K562 (cell line): Measurements from ENCODE around the gene INTS4. TPM values are rescaled to one million over a fixed set of nuclear protein-coding genes. Genes with fewer than 3 reads are reported as not detected.
"Not testable (repeated sequence)": the region's sequence is repeated elsewhere in the genome, so short reads cannot be mapped to it uniquely, and the experiment has no call there.

ENCODE experiments used
- ATF3 ChIP-seq, 2 experiments: fragments of 450-650 bp in 1 of 2; sonication (generic) in 1 of 2; formaldehyde crosslinking in 1 of 2; IDR thresholded peaks in 1 of 2; conservative IDR thresholded peaks in 1 of 2; 2 replicates each; pipeline versions ENCODE4 v1.6.1 to v1.8.1; 2016 to 2023; ENCODE audit warnings: mild to moderate bottlenecking in 2 of 2, moderate library complexity in 2 of 2, inconsistent platforms in 1 of 2, missing genetic modification reagents in 1 of 2
- CBFA2T3 ChIP-seq: fragments of 450-650 bp; IDR thresholded peaks from 2 replicates; pipeline ENCODE4 v1.6.1; 2017
- E2F6 ChIP-seq, 2 experiments: IDR thresholded peaks; 2 replicates each; pipeline ENCODE4 v1.6.1; 2011; ENCODE audit warnings: borderline replicate concordance in 1 of 2, control low read depth in 1 of 2, low read depth in 1 of 2, low read length in 1 of 2, mild to moderate bottlenecking in 1 of 2, mixed read lengths in 1 of 2, moderate library complexity in 1 of 2; ENCODE audit not compliant: insufficient read depth in 1 of 2, insufficient read length in 1 of 2, poor library complexity in 1 of 2, severe bottlenecking in 1 of 2; ENCODE audit errors: extremely low read depth in 1 of 2
- MTA2 ChIP-seq: fragments of 450-650 bp; IDR thresholded peaks from 2 replicates; pipeline ENCODE4 v1.6.1; 2016; ENCODE audit warnings: low read depth
- NCOR1 ChIP-seq: fragments of 450-650 bp; IDR thresholded peaks from 2 replicates; pipeline ENCODE4 v1.6.1; 2016; ENCODE audit warnings: mild to moderate bottlenecking, moderate library complexity
- POLR2B ChIP-seq: fragments of 450-650 bp; IDR thresholded peaks from 2 replicates; pipeline ENCODE4 v1.6.1; 2018; ENCODE audit warnings: low read depth; ENCODE audit not compliant: partially characterized antibody
- TAL1 ChIP-seq: fragments of 450-650 bp; IDR thresholded peaks from 2 replicates; pipeline ENCODE4 v1.6.1; 2016; ENCODE audit warnings: mild to moderate bottlenecking
- TOE1 ChIP-seq, 2 experiments: fragments of 450-650 bp in 1 of 2; sonication (generic) in 1 of 2; formaldehyde crosslinking in 1 of 2; IDR thresholded peaks; 2 replicates each; pipeline versions ENCODE4 v1.7.1 to v1.8.0; 2016 to 2022; ENCODE audit warnings: borderline replicate concordance in 2 of 2, mild to moderate bottlenecking in 2 of 2, antibody characterized with exemption in 1 of 2, inconsistent platforms in 1 of 2, low read depth in 1 of 2, missing genetic modification reagents in 1 of 2, moderate library complexity in 1 of 2
- polyA plus RNA-seq, 8 experiments: library from polyadenylated mRNA; depleted of rRNA in 4 of 8; stranded (reverse) in 5 of 8; unstranded in 3 of 8; fragments of >200 nt; fragmentation: Nextera tagmentation in 2 of 8; fragmentation: Illumina TruSeq in 1 of 8; extraction: Ambion mirVana in 2 of 8; extraction: Trizol in 1 of 8; gene quantifications; 2 replicates each; pipeline versions ENCODE4 v1.2.1 to v1.2.3, GENCODE V29; 2011 to 2014; ENCODE audit warnings: inconsistent platforms in 1 of 8, missing spikeins in 1 of 8
- total RNA-seq, 7 experiments: library from RNA; depleted of rRNA in 6 of 7; stranded (reverse); fragments of >200 nt in 6 of 7; fragmentation: Illumina TruSeq in 2 of 7; extraction: Trizol in 2 of 7; gene quantifications; 2 replicates each; pipeline versions ENCODE4 v1.2.1 to v1.2.3, GENCODE V29; 2011 to 2021; ENCODE audit warnings: low replicate concordance in 1 of 7
- TF ChIP-seq, protein P1 (sequence below): sonication (generic); formaldehyde crosslinking; IDR thresholded peaks from 2 replicates; pipeline ENCODE4 v1.9.0; 2022; ENCODE audit warnings: mild to moderate bottlenecking, missing genetic modification reagents

The INTS4 gene
- total and polyA plus RNA-seq, 9 of the 15 experiments (the other 6 are each of a cell fraction or from before 2014, with no cell fraction given): 28.4 to 53.4 (median 44.5) TPM

DNA sequence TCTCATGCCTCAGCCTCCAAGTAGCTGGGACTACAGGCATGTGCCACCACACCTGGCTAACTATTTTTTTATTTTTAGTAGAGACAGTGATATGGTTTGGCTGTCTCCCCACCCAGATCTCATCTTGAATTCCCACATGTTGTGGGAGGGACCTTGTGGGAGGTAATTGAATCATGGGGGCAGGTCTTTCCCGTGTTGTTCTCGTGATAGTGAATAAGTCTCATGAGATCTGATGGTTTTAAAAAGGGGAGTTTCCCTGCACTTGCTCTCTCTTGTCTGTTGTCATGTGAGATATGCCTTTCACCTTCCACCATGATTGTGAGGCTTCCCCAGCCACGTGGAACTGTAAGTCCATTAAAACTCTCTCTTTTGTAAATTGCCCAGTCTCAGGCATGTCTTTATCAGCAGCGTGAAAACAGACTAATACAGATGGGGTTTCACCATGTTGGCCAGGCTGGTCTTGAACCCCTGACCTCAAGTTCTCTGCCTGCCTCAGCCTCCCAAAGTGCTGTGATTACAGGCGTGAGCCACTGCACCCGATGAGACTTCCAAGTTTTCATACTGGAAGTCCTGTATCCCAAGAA, 20.6 kb upstream of the INTS4 start (continued):
- TF ChIP-seq ATF3 (IDR thresholded peaks at IDR 0.05); TOE1 (CRISPR knock-in tag; IDR thresholded peaks at IDR 0.05; ENCODE audit: borderline replicate concordance, low read depth): not testable (repeated sequence)
- peak; percentile 71 for TF ChIP-seq ATF3 (CRISPR knock-in tag; conservative IDR thresholded peaks at IDR 0.05)
- peak; percentile 39; the same call in 1 of the 2 replicates for TF ChIP-seq TAL1
- TF ChIP-seq MTA2: peak; percentile 14; the same call in 1 of the 2 replicates
- TF ChIP-seq CBFA2T3: peak; percentile 60
- TF ChIP-seq TOE1 (IDR thresholded peaks at IDR 0.05; ENCODE audit: borderline replicate concordance): peak; percentile 70; the same call in 1 of the 2 replicates
- TF ChIP-seq E2F6 (IDR thresholded peaks at IDR 0.05; ENCODE audit: borderline replicate concordance in 1 of 2, extremely low read depth in 1 of 2, insufficient read depth in 1 of 2, insufficient read length in 1 of 2, low read depth in 1 of 2, low read length in 1 of 2, poor library complexity in 1 of 2, severe bottlenecking in 1 of 2): peak in 1 of 2 experiments; percentile 34
- TF ChIP-seq POLR2B: peak; percentile 89
- TF ChIP-seq NCOR1: peak; percentile 38; the same call in 1 of the 2 replicates
- TF ChIP-seq, protein P1, sequence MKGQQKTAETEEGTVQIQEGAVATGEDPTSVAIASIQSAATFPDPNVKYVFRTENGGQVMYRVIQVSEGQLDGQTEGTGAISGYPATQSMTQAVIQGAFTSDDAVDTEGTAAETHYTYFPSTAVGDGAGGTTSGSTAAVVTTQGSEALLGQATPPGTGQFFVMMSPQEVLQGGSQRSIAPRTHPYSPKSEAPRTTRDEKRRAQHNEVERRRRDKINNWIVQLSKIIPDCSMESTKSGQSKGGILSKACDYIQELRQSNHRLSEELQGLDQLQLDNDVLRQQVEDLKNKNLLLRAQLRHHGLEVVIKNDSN (CRISPR knock-in tag): peak; percentile 49
